ENCODE results near the gene LCK.
A peak's percentile ranks its signal among the peaks of the same experiment; 100 is the strongest.

Gene LCK

DNA sequence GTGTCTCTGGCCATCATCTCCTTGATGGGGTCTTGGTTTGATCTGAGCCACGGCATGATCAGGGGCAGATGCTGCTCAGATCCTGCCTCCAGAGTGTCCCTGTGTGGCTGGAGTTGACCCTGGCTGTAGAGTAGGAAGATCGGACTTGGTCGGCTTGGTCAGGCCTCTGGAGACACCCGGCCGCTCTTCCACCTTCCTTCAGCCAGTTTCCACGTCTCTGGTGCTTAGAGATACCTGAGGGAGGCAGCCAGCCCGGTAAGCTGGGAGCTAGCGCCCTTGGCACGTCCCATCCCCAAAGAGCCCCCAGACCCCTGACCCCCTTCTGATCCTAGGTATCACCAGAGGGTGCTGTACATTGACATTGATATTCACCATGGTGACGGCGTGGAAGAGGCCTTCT, 76.1 kb downstream of the LCK start:
- DNase-seq (ENCODE audit: low spot score), result no peak

DNA sequence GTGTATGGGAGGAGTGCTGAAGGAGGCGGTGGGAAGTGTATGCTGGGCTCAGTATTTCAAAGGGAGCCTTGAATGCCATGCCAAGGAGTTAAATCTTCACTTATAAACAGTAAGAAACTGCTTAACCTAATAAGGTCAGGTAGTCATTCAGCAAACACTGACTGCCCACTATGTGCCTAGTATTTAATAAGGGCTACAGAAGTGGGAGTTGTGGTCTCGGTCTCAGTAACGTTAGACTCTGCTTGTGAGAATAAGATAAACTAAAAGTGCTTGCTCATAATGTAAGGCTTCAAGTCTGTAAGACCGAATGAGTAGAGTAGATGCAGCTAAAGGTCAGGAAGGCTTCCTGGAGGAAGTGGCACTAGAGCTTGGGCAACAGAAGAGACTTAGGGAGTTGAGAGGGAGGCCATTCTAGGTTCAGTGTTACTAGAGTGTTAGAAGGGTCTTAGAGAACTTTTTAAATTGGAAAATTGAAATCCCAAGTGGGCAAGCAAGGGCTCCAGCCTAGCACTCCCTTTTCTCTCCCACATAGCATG, 78.9 kb downstream of the LCK start:
- DNase-seq (ENCODE audit: low spot score), result no peak

DNA sequence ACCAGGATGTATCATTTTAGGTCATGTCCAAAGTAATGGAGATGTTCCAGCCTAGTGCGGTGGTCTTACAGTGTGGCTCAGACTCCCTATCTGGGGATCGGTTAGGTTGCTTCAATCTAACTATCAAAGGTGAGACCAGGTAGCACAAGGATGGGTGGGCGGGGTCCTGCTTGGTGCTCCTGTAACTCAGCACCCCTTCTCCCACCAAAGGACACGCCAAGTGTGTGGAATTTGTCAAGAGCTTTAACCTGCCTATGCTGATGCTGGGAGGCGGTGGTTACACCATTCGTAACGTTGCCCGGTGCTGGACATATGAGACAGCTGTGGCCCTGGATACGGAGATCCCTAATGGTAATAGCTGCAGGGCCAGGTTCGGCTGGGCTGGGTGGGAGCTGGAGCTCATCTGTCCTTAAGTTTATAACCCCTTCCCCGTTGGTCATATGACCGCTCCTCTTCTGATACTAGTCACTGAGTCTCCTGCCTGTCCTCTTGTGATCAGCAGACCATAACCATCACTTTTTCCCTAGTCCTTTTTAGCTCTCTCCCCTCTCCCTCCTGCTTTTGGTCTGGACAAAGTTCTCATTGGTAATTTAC, 79.6 kb downstream of the LCK start:
- no peak for DNase-seq (ENCODE audit: low spot score)

DNA sequence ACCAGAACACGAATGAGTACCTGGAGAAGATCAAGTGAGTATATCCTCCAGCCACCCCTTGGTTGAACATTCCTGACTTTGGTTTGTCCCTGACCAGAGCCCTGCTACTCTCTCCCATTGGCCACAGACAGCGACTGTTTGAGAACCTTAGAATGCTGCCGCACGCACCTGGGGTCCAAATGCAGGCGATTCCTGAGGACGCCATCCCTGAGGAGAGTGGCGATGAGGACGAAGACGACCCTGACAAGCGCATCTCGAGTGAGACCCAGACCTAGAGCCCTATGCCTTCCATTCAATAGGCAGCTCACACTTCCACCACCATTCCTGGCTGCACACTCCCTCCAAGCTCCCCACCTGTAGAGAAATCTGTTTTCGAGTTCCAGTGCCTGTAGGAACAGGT, 80.5 kb downstream of the LCK start:
- DNase-seq (ENCODE audit: low spot score), result no peak

DNA sequence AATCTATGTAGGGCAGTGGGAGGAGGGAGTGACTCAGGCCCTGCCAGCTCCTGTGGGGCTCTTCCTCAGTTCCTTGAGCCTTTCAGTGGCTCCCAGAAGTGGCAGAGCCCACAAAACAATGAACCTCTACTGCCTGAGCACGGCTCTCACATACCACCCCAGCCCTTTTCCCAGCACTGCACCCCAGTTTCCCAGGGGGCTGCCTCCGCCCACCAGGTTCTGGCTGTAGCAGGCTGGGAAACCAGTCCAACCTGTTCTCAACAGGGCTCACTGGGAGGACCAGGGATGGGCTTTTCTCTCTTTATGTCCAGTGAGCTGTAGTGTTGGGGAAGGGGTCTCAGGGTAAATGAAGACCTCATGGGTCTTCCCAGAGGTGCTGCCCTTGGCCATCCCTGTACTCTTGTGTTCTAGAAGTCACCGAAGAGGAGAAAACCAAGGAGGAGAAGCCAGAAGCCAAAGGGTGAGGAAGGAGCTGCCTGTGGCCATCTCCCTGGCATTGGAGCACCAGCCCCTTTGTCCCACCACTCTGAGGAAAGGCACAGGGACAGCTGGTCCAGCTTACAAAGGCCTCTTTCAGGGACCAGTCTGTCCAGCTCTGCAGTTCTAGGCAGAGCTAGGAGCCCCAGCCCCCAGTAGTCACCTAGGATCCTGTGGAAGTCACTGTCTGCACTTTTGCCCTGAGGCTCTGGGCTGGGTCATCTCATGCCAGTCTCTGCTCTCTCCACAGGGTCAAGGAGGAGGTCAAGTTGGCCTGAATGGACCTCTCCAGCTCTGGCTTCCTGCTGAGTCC, 81.4 kb downstream of the LCK start:
- DNase-seq (ENCODE audit: low spot score), result no peak

DNA sequence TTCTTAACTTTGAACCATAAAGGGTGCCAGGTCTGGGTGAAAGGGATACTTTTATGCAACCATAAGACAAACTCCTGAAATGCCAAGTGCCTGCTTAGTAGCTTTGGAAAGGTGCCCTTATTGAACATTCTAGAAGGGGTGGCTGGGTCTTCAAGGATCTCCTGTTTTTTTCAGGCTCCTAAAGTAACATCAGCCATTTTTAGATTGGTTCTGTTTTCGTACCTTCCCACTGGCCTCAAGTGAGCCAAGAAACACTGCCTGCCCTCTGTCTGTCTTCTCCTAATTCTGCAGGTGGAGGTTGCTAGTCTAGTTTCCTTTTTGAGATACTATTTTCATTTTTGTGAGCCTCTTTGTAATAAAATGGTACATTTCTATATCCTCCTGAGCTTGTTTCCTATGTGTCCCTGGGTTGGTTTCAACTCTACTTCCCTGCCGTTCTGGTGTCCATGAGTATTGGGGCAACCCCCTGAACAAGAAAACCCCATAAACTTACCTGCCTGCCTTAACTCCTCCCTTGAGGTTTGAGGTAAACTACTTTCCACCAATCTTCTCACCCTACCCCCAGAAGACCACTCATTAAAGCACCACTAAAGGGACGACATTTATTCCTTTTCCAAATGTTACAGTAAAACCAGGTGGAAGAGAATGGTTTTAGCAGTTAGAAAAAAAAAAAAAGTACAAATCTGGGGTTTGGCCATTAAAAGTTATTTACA, 82.3 kb downstream of the LCK start:
- no peak for DNase-seq (ENCODE audit: low spot score)

DNA sequence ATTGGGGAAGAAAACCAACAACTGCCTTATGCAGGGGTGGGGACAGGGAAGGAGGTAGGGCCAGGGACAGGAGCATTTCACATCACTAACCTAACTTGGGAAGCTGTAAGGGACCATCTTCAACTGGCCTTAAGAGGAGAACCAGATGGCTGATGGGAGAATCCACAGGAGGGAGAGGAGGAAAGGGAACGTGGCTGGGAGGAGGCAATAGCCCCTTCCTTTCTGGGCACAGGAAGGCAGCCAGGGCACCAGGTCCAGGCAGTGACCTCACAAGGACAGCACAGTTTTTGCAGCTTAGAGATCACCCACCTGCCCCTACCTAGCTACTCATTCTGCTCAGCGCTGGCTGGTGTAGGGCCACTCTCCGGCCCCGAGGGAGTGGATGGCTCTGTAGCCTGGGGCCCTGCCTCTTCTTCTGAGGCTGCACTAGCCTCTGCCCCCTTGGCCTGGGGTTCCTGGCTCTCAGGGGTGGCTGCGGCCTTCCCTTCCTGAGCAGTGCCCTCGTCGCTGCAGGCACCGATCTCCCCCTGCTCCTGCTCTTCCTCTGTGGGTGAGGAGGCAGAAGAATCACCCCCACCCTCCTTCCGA, 83.3 kb downstream of the LCK start:
- DNase-seq (ENCODE audit: low spot score), result no peak

DNA sequence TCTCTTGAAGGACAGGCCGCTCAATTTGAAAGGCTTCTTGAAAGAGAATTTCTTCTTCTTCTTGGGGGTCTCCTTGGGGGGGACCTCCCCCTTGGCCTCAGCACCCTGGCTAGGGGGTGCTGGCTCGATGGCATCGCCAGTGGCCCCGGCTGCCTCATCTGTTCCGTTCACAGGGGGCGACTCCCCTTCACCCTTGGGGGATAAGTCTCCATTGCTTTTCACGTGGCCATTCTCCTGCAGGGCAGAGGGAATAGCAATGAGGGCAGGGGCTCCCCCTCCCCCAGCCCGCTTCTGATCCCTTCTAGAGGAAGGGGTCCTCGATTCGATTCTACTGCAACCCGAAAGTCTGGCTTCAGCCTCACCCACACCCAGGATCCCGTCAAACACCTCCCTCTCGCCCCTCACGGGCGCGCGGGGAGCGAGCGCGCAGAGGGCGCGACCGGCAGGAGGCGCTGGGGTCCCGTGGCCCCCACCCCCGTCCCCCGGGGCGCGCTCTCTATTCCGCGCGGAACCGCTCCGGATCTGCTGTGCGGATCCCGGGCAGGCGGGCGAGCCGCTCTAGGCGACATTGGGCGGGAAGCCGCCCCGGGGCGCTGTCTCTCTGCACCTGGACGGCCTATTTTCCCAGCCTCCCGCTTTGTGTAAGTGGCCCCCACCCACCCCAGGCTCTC, 83.9 kb downstream of the LCK start:
- DNase-seq (ENCODE audit: low spot score), result peak; percentile 89

DNA sequence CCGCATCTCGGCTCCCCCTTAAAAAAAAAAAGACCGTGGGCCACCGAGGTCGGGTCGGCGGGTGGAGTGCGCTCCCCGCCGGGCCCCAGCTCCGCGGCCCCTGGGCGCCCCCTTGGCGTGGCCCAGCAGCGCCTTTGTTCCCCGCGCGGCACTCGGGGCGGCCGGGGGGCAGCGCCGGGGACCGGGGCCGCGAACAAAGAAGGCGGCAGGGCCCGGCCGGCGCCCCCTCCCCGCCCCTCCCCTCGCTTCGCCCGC, 84.4 kb downstream of the LCK start:
- peak; percentile 62 for DNase-seq (ENCODE audit: low spot score)

Data from D341Med (cell line).